Activated CD8-positive, alpha-beta memory T cell treated with anti-CD3 and anti-CD28 coated beads, Interleukin-2, amount 50 U/mL, for 24 hours (primary cell): ENCODE results near the gene BCAP31.

Experiments used
- DNase-seq: peaks from one replicate; pipeline ENCODE4 v3.0.0-alpha.2; 2020; ENCODE audit errors: extremely low read depth

BCAP31 gene

GRCh38 chrX:153724252-153725038 is at the start of gene BCAP31, which contains the start of gene ABCD1:
Gene BCAP31, minus strand, starts transcription at chrX:153724387. Its CDS starts 1,143 bp downstream, at chrX:153723244.
Gene ABCD1, plus strand, starts transcription at chrX:153724856. Its CDS starts 411 bp downstream, at chrX:153725267.
- DNase-seq: peak; percentile 39

GRCh38 chrX:153773218-153773611 is 49.0 kb upstream of the BCAP31 start:
- no peak for DNase-seq

GRCh38 chrX:153772316-153773217 is 48.4 kb upstream of the BCAP31 start:
- DNase-seq: no peak

GRCh38 chrX:153771415-153772315 is 47.5 kb upstream of the BCAP31 start:
- DNase-seq: no peak

GRCh38 chrX:153770601-153771414 is 46.6 kb upstream of the BCAP31 start:
- no peak for DNase-seq

GRCh38 chrX:153769865-153770600 is 45.8 kb upstream of the BCAP31 start:
- DNase-seq: no peak

- no peak for DNase-seq
Observed at GRCh38 chrX:153769158-153769864, 45.1 kb upstream of the BCAP31 start.

GRCh38 chrX:153768311-153769157 is 44.3 kb upstream of the BCAP31 start:
- no peak for DNase-seq

- no peak for DNase-seq
Observed at GRCh38 chrX:153767674-153768055, 43.5 kb upstream of the BCAP31 start.

- DNase-seq: no peak
Observed at GRCh38 chrX:153766871-153767673, 42.9 kb upstream of the BCAP31 start.

GRCh38 chrX:153766098-153766817 is 42.1 kb upstream of the BCAP31 start:
- peak; percentile 25 for DNase-seq

GRCh38 chrX:153765138-153766079 is 41.2 kb upstream of the BCAP31 start:
- no peak for DNase-seq

GRCh38 chrX:153764786-153765137 is 40.6 kb upstream of the BCAP31 start:
- DNase-seq: no peak

- peak; percentile 39 for DNase-seq
Observed at GRCh38 chrX:153763989-153764755, 40.0 kb upstream of the BCAP31 start, which contains the start of gene PLXNB3. Gene PLXNB3, plus strand, starts transcription at chrX:153764249. Its CDS starts 1,287 bp downstream, at chrX:153765536.
